GM06990 (cell line): ENCODE data around the gene TRIM25.

Source experiments
- DNase-seq: peaks from one replicate; pipeline ENCODE4 v3.0.0-alpha.2; 2011; ENCODE audit not compliant: insufficient read length; ENCODE audit errors: extremely low read depth
- H3K27me3 ChIP-seq: replicated peaks from 2 replicates; pipeline ENCODE4 v1.6.0; 2011; ENCODE audit warnings: low read length; ENCODE audit not compliant: control insufficient read depth, insufficient read depth
- H3K36me3 ChIP-seq: 2 replicates; pipeline ENCODE4 v1.5.1; 2011; ENCODE audit warnings: low read length; ENCODE audit not compliant: control insufficient read depth, insufficient read depth
- H3K4me3 ChIP-seq: replicated peaks from 2 replicates; pipeline ENCODE4 v1.5.1; 2011; ENCODE audit warnings: low read depth, mild to moderate bottlenecking, control low read depth, low read length
- CTCF ChIP-seq: IDR thresholded peaks from 2 replicates; pipeline ENCODE4 v1.5.1; 2011; ENCODE audit warnings: low read length, control low read depth, mild to moderate bottlenecking, inconsistent platforms; ENCODE audit not compliant: insufficient read depth, poor library complexity, severe bottlenecking

Gene TRIM25

GRCh38 chr17:56936697-56937322, 23.0 kb upstream of the TRIM25 start:
- Histone ChIP-seq H3K36me3 (peaks cover 11% of the 10 kb centered on the region), H3K4me3 (no peak overlapping the region), H3K27me3 (no peaks in the 10 kb centered on the region)
- no peak for DNase-seq
- TF ChIP-seq CTCF, result no peak

DNA sequence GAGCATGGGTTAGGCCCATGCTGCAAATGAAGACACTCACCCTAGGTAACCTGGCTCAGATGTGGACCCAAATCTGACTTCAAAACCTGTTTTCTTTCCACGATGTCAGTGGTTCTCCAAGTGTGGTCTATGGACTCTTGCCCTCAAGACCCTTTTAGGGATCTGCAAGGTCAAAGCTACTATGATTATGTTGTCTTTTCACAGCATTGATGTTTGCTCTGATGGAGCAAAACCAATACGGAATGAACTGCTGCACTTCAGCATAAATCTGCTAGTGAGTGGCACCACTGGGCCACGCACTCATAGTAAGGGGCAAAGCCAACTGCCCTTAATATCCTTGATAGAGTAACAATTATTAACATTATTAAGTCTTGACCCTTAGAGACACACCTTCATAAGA, 21.6 kb upstream of the TRIM25 start:
- H3K27me3 ChIP-seq, result no peaks in the 10 kb centered on the region
- no peak for TF ChIP-seq CTCF
- H3K4me3 ChIP-seq, result no peak overlapping the region
- H3K36me3 ChIP-seq, result peaks cover 5% of the 10 kb centered on the region
- no peak for DNase-seq

DNA sequence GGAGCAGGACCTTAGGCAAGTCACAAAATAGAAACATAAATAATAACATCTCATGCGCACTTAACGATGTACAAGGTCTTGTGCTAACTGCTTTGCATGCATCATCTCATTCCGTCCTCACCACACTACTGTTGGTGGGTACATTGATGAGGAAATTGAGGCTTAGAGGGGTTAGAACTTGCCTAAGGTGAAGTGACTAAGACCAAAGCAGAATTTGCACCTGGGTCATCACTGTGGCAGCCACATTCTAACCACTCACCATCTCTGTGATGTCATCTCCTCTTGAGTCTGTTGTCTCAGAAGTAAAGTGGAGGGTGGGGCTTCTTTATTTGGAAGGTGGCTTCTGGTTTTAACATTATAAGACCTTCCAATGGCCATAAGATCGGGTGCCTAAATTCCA, 20.4 kb upstream of the TRIM25 start:
- Histone ChIP-seq H3K36me3 (peaks cover 5% of the 10 kb centered on the region), H3K27me3 (no peaks in the 10 kb centered on the region), H3K4me3 (no peak overlapping the region)
- DNase-seq, result no peak
- no peak for TF ChIP-seq CTCF

DNA sequence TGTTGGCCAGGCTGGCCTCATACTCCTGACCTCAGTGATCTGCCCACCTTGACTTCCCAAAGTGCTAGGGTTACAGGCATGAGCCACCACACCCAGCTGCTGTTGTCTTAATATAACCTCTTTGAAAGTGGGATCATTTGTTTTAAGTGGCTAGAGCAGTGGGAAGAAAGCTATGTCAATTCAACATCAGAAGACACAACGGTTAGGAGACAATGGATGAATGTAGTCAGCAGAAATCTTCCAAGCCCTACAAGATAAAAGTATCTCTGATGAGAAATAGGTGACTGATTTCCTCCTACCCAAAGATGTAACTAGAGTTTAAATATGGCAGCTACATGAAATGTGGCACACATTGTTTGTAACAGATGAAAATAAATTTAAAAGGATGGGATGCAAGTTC, 20.0 kb upstream of the TRIM25 start:
- TF ChIP-seq CTCF, result no peak
- Histone ChIP-seq H3K36me3 (peaks cover 5% of the 10 kb centered on the region), H3K27me3 (no peaks in the 10 kb centered on the region), H3K4me3 (no peak overlapping the region)
- DNase-seq, result no peak

DNA sequence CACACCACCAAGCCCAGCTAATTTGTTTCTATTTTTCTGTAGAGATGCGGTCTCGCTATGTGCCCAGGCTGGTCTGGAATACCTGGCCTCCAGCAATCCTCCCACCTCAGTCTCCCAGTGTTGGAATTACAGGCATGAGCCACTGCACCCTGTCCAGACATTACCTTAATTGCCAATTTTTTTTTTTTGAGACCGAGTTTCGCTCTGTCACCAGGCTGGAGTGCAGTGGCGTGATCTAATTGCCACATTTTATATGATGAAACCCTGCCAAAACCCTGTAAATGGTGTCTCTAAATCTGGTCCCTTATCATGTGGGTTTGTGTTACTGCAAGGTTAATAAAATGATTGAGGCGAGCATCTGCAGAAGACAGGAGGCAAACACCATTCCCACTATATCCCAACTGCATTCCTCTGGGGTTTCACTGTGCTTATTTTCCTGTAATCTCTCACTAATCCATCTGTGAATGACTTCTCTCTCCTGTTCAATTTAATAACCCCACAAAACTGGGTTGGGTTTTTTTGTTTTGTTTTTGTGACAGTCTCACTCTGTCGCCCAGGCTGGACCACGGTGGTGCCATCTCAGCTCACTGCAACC, 19.4 kb upstream of the TRIM25 start:
- Histone ChIP-seq H3K36me3 (peaks cover 5% of the 10 kb centered on the region), H3K27me3 (no peaks in the 10 kb centered on the region), H3K4me3 (no peak overlapping the region)
- DNase-seq, result no peak
- no peak for TF ChIP-seq CTCF

DNA sequence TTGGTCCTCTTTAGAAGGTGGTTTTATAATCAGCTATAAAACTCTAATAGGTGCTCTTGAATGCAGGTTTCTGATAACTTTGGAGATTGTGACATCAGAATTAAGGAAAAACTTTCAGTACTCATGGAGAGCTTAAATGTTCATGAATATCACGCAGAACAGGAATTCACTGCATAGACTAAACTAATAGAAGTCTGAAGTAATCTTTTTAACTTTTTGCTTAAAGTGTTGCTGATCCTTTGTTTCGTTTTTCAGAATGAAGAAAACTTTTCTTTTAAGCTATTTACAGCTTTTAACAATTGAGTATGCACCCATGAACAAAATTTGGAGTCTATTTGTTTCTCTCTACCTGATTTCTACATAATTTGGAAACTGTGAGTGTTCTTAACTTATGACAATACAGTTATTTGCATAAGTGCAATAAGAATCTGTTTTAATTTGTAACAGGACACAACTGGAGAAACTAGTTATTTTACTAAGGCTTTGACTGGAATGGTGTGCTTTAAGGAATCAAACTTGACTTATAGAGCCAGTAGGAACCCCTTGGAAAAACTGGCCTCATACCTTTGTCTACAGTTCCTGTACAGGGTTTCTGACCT, 17.0 kb upstream of the TRIM25 start:
- peaks cover 2% of the 10 kb centered on the region for H3K36me3 ChIP-seq
- no peak for TF ChIP-seq CTCF
- H3K27me3 ChIP-seq, result no peaks in the 10 kb centered on the region
- DNase-seq, result no peak
- H3K4me3 ChIP-seq, result no peak overlapping the region
